GM21723 (cell line): ENCODE data around the gene MAML2.

Experiments
- ATAC-seq: cut with Tn5 transposase; IDR thresholded peaks from one replicate; pipeline ENCODE4 v1.9.1; 2021; ENCODE audit warnings: mild to moderate bottlenecking, moderate library complexity; ENCODE audit not compliant: unreplicated experiment

The MAML2 gene

GRCh38 chr11:95937358-95937757, 405.6 kb downstream of the MAML2 start:
- no peak for ATAC-seq

GRCh38 chr11:95933594-95933993, 409.4 kb downstream of the MAML2 start:
- ATAC-seq: no peak

- ATAC-seq: no peak
These were observed 411.1 kb downstream of the MAML2 start for GRCh38 chr11:95931916-95932315.

- no peak for ATAC-seq
These were observed 412.0 kb downstream of the MAML2 start for GRCh38 chr11:95930948-95931347.

- ATAC-seq: no peak
These were observed 416.3 kb downstream of the MAML2 start for GRCh38 chr11:95926726-95927125.
